Right atrium auricular region (tissue), 2 donors: ENCODE data around the gene CREBBP. TPM values are rescaled to one million over a fixed set of nuclear protein-coding genes. Genes with fewer than 3 reads are reported as not detected.
A peak's percentile ranks its signal among the peaks of the same experiment; 100 is the strongest.

ENCODE experiments used
- DNase-seq: peaks from one replicate; pipeline ENCODE4 v3.0.0-alpha.2; 2019; ENCODE audit warnings: low spot score
- H3K27ac ChIP-seq, 2 donors: fragments of 200-600 bp; sonication (generic); 1 replicate in 1 of 2; 2 replicates in 1 of 2; pipeline ENCODE4 v1.5.1; 2016 to 2019
- H3K27me3 ChIP-seq, 2 donors: fragments of 200-600 bp; sonication (generic); one replicate each; pipeline versions ENCODE4 v1.5.1 to v1.6.0; 2017 to 2019
- H3K36me3 ChIP-seq: fragments of 200-600 bp; sonication (generic); one replicate; pipeline ENCODE4 v1.5.1; 2016
- H3K4me1 ChIP-seq, 2 donors: fragments of 200-600 bp; sonication (generic); one replicate each; pipeline versions ENCODE4 v1.5.1 to v1.6.0; 2017 to 2019
- H3K4me3 ChIP-seq, 2 donors: fragments of 200-600 bp; sonication (generic); 1 replicate in 1 of 2; 2 replicates in 1 of 2; pipeline ENCODE4 v1.5.1; 2017 to 2019; ENCODE audit warnings: mild to moderate bottlenecking in 1 of 2, moderate library complexity in 1 of 2
- H3K9me3 ChIP-seq, 2 donors: fragments of 200-600 bp; sonication (generic); one replicate each; pipeline ENCODE4 v1.5.1; 2019
- CTCF ChIP-seq, 2 donors: fragments of 200-600 bp; sonication (generic); IDR thresholded peaks; one replicate each; pipeline ENCODE4 v1.5.1; 2019; ENCODE audit warnings: antibody characterized with exemption in 2 of 2
- total RNA-seq, 2 donors: library from RNA; depleted of rRNA; stranded (reverse); fragments of >200 nt; gene quantifications; one replicate each; pipeline ENCODE4 v1.1.0, GENCODE V29; 2016

The CREBBP gene
- total RNA-seq, 2 donors from 2014 or later = 38.3 to 54.3 TPM

- Histone ChIP-seq H3K27me3 (no peaks in the 10 kb centered on the region), H3K4me3 (no peak overlapping the region), H3K9me3 (no peaks in the 10 kb centered on the region), H3K27ac (peak overlapping the region in 1 of 2 donors; percentile 34), H3K4me1 (peaks cover 0 to 94% of the 10 kb centered on the region in 2 donors), H3K36me3 (no peaks in the 10 kb centered on the region)
- no peak for TF ChIP-seq CTCF (IDR thresholded peaks at IDR 0.05)
- no peak for DNase-seq
These were observed 6.9 kb downstream of the CREBBP start for GRCh38 chr16:3873482-3874173.

- no peaks in the 10 kb centered on the region for H3K36me3 ChIP-seq
- no peak for TF ChIP-seq CTCF (IDR thresholded peaks at IDR 0.05)
- H3K4me3 ChIP-seq = no peak overlapping the region
- H3K4me1 ChIP-seq = peaks cover 0 to 93% of the 10 kb centered on the region in 2 donors
- no peaks in the 10 kb centered on the region for H3K9me3 ChIP-seq
- no peak for DNase-seq
- no peaks in the 10 kb centered on the region for H3K27me3 ChIP-seq
- H3K27ac ChIP-seq = peak overlapping the region; percentile 24 to 67
These were observed 8.2 kb downstream of the CREBBP start for GRCh38 chr16:3872216-3872895.

- Histone ChIP-seq H3K4me1 (peaks cover 0 to 94% of the 10 kb centered on the region in 2 donors), H3K9me3 (no peaks in the 10 kb centered on the region), H3K27ac (no peak overlapping the region), H3K27me3 (no peaks in the 10 kb centered on the region), H3K36me3 (no peaks in the 10 kb centered on the region), H3K4me3 (no peak overlapping the region)
- no peak for TF ChIP-seq CTCF (IDR thresholded peaks at IDR 0.05)
- no peak for DNase-seq
These were observed 11.5 kb downstream of the CREBBP start for GRCh38 chr16:3868967-3869366.

GRCh38 chr16:3868556-3868955 is 12.0 kb downstream of the CREBBP start:
- no peak overlapping the region for H3K27ac ChIP-seq
- no peak for DNase-seq
- no peak for TF ChIP-seq CTCF (IDR thresholded peaks at IDR 0.05)
- peaks cover 0 to 94% of the 10 kb centered on the region in 2 donors for H3K4me1 ChIP-seq
- H3K9me3 ChIP-seq = no peaks in the 10 kb centered on the region
- no peaks in the 10 kb centered on the region for H3K36me3 ChIP-seq
- no peak overlapping the region for H3K4me3 ChIP-seq
- no peaks in the 10 kb centered on the region for H3K27me3 ChIP-seq

GRCh38 chr16:3866703-3867431 is 13.6 kb downstream of the CREBBP start:
- Histone ChIP-seq H3K9me3 (no peaks in the 10 kb centered on the region), H3K27ac (no peak overlapping the region), H3K4me3 (no peak overlapping the region), H3K36me3 (no peaks in the 10 kb centered on the region), H3K27me3 (no peaks in the 10 kb centered on the region), H3K4me1 (peaks cover 0 to 94% of the 10 kb centered on the region in 2 donors)
- TF ChIP-seq CTCF (IDR thresholded peaks at IDR 0.05) = no peak
- DNase-seq = no peak
